Left lobe of liver (tissue), 2 donors: ENCODE data around the gene INO80D. TPM values are rescaled to one million over a fixed set of nuclear protein-coding genes. Genes with fewer than 3 reads are reported as not detected.
"Not testable (repeated sequence)": the region's sequence is repeated elsewhere in the genome, so short reads cannot be mapped to it uniquely, and the experiment has no call there.

Experiments used
- ATAC-seq: fragments of 200-7000 bp; cut with Tn5 transposase; one replicate; pipeline ENCODE4 v1.9.1; 2020; ENCODE audit warnings: mild to moderate bottlenecking, moderate library complexity
- DNase-seq: peaks from one replicate; pipeline ENCODE4 v3.0.0-alpha.2; 2020; ENCODE audit warnings: low spot score
- total RNA-seq: library from RNA; stranded (reverse); gene quantifications from one replicate; pipeline ENCODE4 v1.2.1, GENCODE V29; 2021
- donor health status: DM: no; HTN: no; CAD: no; lungs with moderate emphysema.
- donor health status: DM: no; HTN: yes; CAD: no.

INO80D gene
- total RNA-seq, 1 donor from 2014 or later = 7.9 TPM

- DNase-seq, ATAC-seq: not testable (repeated sequence)
These were observed 52.5 kb downstream of the INO80D start for GRCh38 chr2:206033452-206033851.

- peak; percentile 95 for ATAC-seq
- peak; percentile 80 for DNase-seq
These were observed 53.9 kb downstream of the INO80D start for GRCh38 chr2:206031950-206032567.

GRCh38 chr2:206031162-206031784 is 54.7 kb downstream of the INO80D start:
- ATAC-seq (peak; percentile 41), DNase-seq (no peak)

- ATAC-seq (no peak), DNase-seq (no peak)
These were observed 57.9 kb downstream of the INO80D start for GRCh38 chr2:206028101-206028500.

GRCh38 chr2:206023183-206023582 is 62.8 kb downstream of the INO80D start:
- ATAC-seq (peak; percentile 78), DNase-seq (no peak)

GRCh38 chr2:206020171-206020570 is 65.8 kb downstream of the INO80D start:
- DNase-seq = no peak
- no peak for ATAC-seq

- not testable (repeated sequence) for DNase-seq, ATAC-seq
These were observed 70.2 kb downstream of the INO80D start for GRCh38 chr2:206015746-206016145.

GRCh38 chr2:206011795-206012194 is 74.2 kb downstream of the INO80D start:
- DNase-seq = no peak

GRCh38 chr2:206011018-206011614 is 74.9 kb downstream of the INO80D start:
- ATAC-seq = peak; percentile 22

More at GRCh38 chr2:206011795-206012194, 74.2 kb downstream of the INO80D start:
- no peak for ATAC-seq

GRCh38 chr2:206004004-206004693 is 81.8 kb downstream of the INO80D start:
- peak; percentile 83 for ATAC-seq
- DNase-seq = no peak

More at GRCh38 chr2:206011018-206011614, 74.9 kb downstream of the INO80D start:
- DNase-seq = no peak

- ATAC-seq (no peak), DNase-seq (no peak)
These were observed 83.5 kb downstream of the INO80D start for GRCh38 chr2:206002440-206002839.

- ATAC-seq = no peak
These were observed 84.1 kb downstream of the INO80D start for GRCh38 chr2:206001912-206002311.

GRCh38 chr2:206000776-206001175 is 85.2 kb downstream of the INO80D start:
- no peak for ATAC-seq

More at GRCh38 chr2:206001912-206002311, 84.1 kb downstream of the INO80D start:
- no peak for DNase-seq

GRCh38 chr2:205998583-205998982 is 87.4 kb downstream of the INO80D start:
- ATAC-seq (no peak), DNase-seq (no peak)

More at GRCh38 chr2:206000776-206001175, 85.2 kb downstream of the INO80D start:
- no peak for DNase-seq

GRCh38 chr2:205996161-205996560 is 89.8 kb downstream of the INO80D start:
- ATAC-seq = no peak
- DNase-seq = no peak

GRCh38 chr2:205995260-205995659 is 90.7 kb downstream of the INO80D start:
- ATAC-seq (no peak), DNase-seq (no peak)

- ATAC-seq (no peak), DNase-seq (no peak)
These were observed 91.6 kb downstream of the INO80D start for GRCh38 chr2:205994344-205994743.

GRCh38 chr2:205990104-205990503 is 95.9 kb downstream of the INO80D start:
- no peak for DNase-seq
- ATAC-seq = no peak

GRCh38 chr2:205989271-205990071 is 96.5 kb downstream of the INO80D start:
- DNase-seq (no peak), ATAC-seq (peak; percentile 83)

GRCh38 chr2:205988681-205989080 is 97.3 kb downstream of the INO80D start:
- not testable (repeated sequence) for ATAC-seq, DNase-seq

GRCh38 chr2:205988274-205988673 is 97.7 kb downstream of the INO80D start:
- ATAC-seq = no peak
- no peak for DNase-seq
